ENCODE data around the gene EFHC1.

DNA sequence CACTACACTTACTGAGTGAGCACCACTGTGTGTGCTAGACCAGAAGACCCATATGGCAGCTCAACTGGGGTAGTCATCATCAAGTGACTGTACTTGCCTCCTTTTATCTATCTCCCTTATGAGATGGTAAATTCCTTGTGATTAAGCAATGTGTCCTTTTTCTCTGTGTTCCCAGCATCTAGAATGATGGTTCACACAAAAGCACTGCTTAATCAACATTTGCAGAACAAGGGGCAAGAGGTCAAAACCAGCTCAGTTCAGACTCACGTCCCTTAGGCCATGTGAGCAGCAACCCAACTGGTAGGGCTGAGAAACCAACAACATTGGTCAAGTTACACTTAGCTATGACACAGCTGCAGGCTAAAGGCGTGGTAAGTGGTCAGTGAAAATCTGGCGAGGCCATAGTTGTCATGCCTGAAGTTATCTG is 146.7 kb downstream of the EFHC1 start:
- TF ChIP-seq, protein P1, sequence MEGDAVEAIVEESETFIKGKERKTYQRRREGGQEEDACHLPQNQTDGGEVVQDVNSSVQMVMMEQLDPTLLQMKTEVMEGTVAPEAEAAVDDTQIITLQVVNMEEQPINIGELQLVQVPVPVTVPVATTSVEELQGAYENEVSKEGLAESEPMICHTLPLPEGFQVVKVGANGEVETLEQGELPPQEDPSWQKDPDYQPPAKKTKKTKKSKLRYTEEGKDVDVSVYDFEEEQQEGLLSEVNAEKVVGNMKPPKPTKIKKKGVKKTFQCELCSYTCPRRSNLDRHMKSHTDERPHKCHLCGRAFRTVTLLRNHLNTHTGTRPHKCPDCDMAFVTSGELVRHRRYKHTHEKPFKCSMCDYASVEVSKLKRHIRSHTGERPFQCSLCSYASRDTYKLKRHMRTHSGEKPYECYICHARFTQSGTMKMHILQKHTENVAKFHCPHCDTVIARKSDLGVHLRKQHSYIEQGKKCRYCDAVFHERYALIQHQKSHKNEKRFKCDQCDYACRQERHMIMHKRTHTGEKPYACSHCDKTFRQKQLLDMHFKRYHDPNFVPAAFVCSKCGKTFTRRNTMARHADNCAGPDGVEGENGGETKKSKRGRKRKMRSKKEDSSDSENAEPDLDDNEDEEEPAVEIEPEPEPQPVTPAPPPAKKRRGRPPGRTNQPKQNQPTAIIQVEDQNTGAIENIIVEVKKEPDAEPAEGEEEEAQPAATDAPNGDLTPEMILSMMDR (IDR thresholded peaks at IDR 0.05; ENCODE audit: low read depth, low read length), result no peak
- TF ChIP-seq POLR2A (IDR thresholded peaks at IDR 0.05; ENCODE audit: extremely low read depth, insufficient read length), result no peak

Data from NB4 (cell line).